ENCODE data around the gene SERPINA4. TPM values are rescaled to one million over a fixed set of nuclear protein-coding genes. Genes with fewer than 3 reads are reported as not detected.

The SERPINA4 gene
- total and polyA plus RNA-seq, 2 of the 13 experiments (the other 11 are each of a cell fraction or from before 2014, with no cell fraction given) = 39.1 to 57.8 TPM

- TF ChIP-seq ETV5 (CRISPR knock-in tag; IDR thresholded peaks at IDR 0.05; ENCODE audit: borderline replicate concordance) = peak; percentile 94
- peak; percentile 99 for TF ChIP-seq IKZF5 (CRISPR knock-in tag; IDR thresholded peaks at IDR 0.05)
- TF ChIP-seq ZNF564 (CRISPR knock-in tag; IDR thresholded peaks at IDR 0.05) = no peak
- no peak for TF ChIP-seq ZNF234 (CRISPR knock-in tag; conservative IDR thresholded peaks at IDR 0.05)
- TF ChIP-seq ZNF274 (CRISPR knock-in tag; IDR thresholded peaks at IDR 0.05) = no peak
- peak; percentile 92; the same call in 1 of the 2 replicates for TF ChIP-seq ARID2 (CRISPR knock-in tag; IDR thresholded peaks at IDR 0.05; ENCODE audit: borderline replicate concordance)
- 0 out of 2 replicates have a peak, but pooled peaks have one; percentile 77 for TF ChIP-seq ZNF598 (CRISPR knock-in tag; IDR thresholded peaks at IDR 0.05; ENCODE audit: borderline replicate concordance)
- no peak for TF ChIP-seq CENPX (CRISPR knock-in tag; IDR thresholded peaks at IDR 0.05)
- no peak; the same call in 1 of the 2 replicates for TF ChIP-seq FIP1L1 (IDR thresholded peaks at IDR 0.05; ENCODE audit: borderline replicate concordance, insufficient read depth, low read depth, low read length)
- peak; percentile 74; the same call in 1 of the 2 replicates for TF ChIP-seq FOXC1 (CRISPR knock-in tag; IDR thresholded peaks at IDR 0.05; ENCODE audit: borderline replicate concordance)
- peak; percentile 56 for TF ChIP-seq HMGXB3 (CRISPR knock-in tag; IDR thresholded peaks at IDR 0.05; ENCODE audit: borderline replicate concordance)
- peak; percentile 72; the same call in 1 of the 2 replicates for TF ChIP-seq HOXA5 (CRISPR knock-in tag; IDR thresholded peaks at IDR 0.05)
- no peak for TF ChIP-seq ZNF10 (CRISPR knock-in tag; IDR thresholded peaks at IDR 0.05; ENCODE audit: borderline replicate concordance, low read depth)
- TF ChIP-seq TEF (CRISPR knock-in tag; IDR thresholded peaks at IDR 0.05) = no peak
- peak; percentile 99 for TF ChIP-seq RERE (CRISPR knock-in tag; IDR thresholded peaks at IDR 0.05; ENCODE audit: low read depth)
Measured at GRCh38 chr14:94593749-94594431, 32.6 kb downstream of the SERPINA4 start (continued).

Data from HepG2 (cell line).